Ovary (tissue), 3 donors: ENCODE measurements around the gene GMEB2.

ENCODE experiments used
- CTCF ChIP-seq, 3 donors: fragments of 450-650 bp in 2 of 3; fragments of 200-600 bp in 1 of 3; IDR thresholded peaks; one replicate each; pipeline versions ENCODE4 v1.5.1 to v1.8.0; 2016 to 2022; ENCODE audit warnings: antibody characterized with exemption in 3 of 3, mild to moderate bottlenecking in 1 of 3
- POLR2A ChIP-seq: fragments of 450-650 bp; IDR thresholded peaks from one replicate; pipeline ENCODE4 v1.6.1; 2017; ENCODE audit warnings: antibody characterized with exemption, mild to moderate bottlenecking, moderate library complexity
- donor health status: DM: no; HTN: no; CAD: no.

GRCh38 chr20:63565021-63565698 lies 61.7 kb downstream of the GMEB2 start:
- TF ChIP-seq CTCF (IDR thresholded peaks at IDR 0.05) (no peak), POLR2A (no peak)
